NCI-H526 (cell line): ENCODE measurements around the gene TMEM101.
A peak's percentile ranks its signal among the peaks of the same experiment; 100 is the strongest.
"Not testable (repeated sequence)": the region's sequence is repeated elsewhere in the genome, so short reads cannot be mapped to it uniquely, and the experiment has no call there.

Experiments
- DNase-seq, 2 experiments: peaks; one replicate each; lab custom pipeline; 2025; lab: John Stamatoyannopoulos, UW

TMEM101 gene

GRCh38 chr17:44000141-44000860 lies 14.5 kb downstream of the TMEM101 start:
- no peak for DNase-seq

DNA sequence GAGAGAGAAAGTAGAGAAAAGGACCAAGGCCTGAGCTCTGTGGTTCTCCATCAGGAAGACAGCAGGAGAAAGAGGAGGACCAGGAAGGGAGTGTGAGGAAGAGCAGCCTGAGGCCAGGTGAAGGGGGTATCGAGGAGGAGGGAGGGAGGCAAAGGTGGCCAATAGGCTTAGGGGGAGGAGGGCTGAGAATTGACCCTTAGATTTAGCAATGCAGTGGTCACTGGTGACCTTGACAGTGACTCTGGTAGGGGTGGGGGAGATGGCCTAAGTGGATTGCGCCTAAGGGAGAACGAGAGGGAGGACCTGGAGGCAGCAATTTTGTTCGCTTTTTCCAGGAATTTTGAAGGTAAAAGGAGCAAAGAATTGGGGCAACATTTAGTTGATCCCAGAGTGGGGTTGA lies 15.7 kb downstream of the TMEM101 start:
- no peak for DNase-seq

- no peak for DNase-seq
Measured at GRCh38 chr17:43998552-43998951, 16.2 kb downstream of the TMEM101 start.

- not testable (repeated sequence) for DNase-seq
Measured at GRCh38 chr17:43997180-43997579, 17.6 kb downstream of the TMEM101 start.

DNA sequence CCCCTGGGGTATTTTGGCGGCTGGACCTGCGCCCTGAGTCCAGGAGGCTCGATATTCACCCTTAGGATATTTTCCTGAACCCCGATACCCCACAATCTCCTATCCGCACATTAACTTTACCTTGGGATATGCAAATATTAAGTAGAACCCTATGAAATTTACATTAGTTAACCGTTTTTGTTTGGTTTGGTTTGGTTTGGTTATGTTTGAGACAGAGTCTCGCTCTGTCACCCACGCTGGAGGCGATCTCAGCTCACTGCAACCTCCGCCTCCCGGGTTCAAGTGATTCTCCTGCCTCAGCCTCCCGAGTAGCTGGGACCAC lies 19.7 kb downstream of the TMEM101 start:
- no peak for DNase-seq

- peak; percentile 41 to 87 for DNase-seq
Measured at GRCh38 chr17:43994272-43995149, 20.3 kb downstream of the TMEM101 start.

DNA sequence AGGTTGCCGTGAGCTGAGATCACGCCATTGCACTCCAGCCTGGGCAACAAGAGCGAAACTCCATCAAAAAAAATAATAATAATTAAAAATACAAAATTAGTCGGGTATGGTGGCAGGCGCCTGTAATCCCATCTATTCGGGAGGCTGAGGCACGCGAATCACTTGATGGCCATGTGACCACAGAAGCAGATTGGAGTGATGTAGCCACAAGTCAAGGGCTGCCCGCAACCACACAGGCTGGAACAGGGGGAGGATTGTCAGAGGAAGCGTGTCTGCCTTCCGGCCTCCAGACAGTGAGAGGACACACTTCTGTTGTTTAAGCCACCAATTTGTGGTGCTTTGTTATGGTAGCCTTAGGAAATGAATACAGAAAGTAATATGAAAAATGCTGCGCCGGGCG lies 22.1 kb downstream of the TMEM101 start:
- no peak for DNase-seq

GRCh38 chr17:43988301-43988700 lies 26.5 kb downstream of the TMEM101 start:
- DNase-seq: no peak

- no peak for DNase-seq
Measured at GRCh38 chr17:43987131-43988021, 27.4 kb downstream of the TMEM101 start.

DNA sequence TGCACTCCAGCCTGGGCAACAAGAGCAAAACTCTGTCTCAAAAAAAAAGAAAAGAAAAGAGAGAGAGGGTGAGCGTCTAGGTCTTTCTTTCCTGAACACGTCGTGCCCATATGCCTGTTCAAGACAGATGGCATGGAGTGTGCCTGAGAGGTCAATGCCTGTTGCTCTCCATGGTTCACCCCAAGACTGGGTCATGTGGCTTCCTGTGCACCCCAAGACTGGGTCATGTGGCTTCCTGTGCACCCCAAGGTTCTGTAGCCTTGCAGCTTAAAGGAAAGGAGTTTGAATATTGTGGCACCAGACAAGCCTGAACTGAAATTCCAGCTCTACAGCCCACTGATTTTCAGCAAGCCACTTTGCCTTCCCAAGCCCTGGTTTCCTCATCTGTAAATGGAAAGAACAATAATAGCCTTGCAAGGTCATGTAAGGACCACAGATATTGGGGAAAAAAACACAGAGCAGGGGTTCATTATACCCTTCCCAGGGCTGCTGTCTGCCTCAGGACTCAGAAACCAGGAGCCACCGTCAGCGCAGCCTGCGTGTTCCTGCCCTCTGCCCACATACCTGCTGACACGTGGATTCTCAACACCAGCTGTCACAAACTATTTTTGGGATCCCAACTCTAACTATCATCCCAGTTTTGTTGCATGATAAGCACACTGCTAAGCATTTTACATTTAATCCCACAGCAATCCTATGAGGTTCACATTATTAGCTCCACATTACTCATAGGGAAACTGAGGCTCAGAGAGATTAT lies 28.4 kb downstream of the TMEM101 start:
- no peak for DNase-seq

- no peak for DNase-seq
Measured at GRCh38 chr17:43984521-43984920, 30.2 kb downstream of the TMEM101 start.

GRCh38 chr17:43983515-43984411 lies 31.0 kb downstream of the TMEM101 start:
- peak; percentile 20 to 53 for DNase-seq

DNA sequence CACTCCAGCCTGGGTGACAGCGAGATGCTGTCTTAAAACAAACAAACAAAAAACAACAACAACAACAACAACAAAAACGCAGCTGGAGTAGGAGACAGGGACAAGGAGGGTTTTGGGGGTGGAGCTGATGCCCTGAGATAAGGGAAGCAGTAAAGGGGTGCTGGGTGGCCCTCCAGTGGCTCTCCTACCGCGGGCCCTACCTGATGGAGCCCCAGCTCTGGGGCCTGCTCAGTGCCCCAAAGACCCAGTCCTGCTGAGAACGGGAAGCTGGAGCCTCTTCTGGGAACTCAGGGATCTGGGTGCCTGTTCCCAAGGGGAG lies 31.6 kb downstream of the TMEM101 start:
- DNase-seq: no peak

GRCh38 chr17:43982171-43982570 lies 32.6 kb downstream of the TMEM101 start:
- DNase-seq: no peak

- DNase-seq: no peak
Measured at GRCh38 chr17:43979671-43980070, 35.1 kb downstream of the TMEM101 start.

DNA sequence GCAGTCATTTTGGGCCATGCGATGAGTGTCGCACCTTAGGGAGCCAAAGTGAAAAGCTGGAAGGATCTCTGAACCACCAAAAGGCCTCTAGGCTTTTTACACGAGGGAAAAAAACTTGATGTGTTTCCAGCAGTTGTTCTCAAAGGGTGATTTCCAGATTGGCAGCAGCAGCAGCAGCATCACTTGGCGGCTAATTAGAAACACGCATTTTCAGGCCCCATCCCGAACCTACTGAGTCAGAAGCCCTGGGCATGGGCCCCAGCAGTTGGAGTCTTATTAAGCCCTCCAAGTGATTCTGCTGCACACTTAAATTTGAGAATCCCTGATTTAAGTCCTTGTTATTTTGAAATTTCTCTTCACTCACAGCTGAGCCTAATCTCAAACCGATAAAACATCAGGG lies 35.8 kb downstream of the TMEM101 start:
- DNase-seq: no peak

GRCh38 chr17:43978078-43978477 lies 36.7 kb downstream of the TMEM101 start:
- no peak for DNase-seq

GRCh38 chr17:43976963-43977837 lies 37.6 kb downstream of the TMEM101 start:
- DNase-seq: no peak

DNA sequence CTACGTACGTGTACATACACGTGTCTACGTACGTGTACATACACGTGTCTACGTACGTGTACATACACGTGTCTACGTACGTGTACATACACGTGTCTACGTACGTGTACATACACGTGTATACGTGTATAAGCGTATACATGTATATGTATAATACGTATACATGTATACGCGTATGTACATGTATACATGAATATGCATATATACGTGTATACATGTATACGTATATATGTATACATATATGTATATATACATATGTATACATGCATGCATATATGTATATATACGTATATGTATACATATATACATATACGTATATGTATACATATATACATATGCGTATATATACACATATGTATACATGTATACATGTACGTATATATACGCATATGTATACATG lies 38.9 kb downstream of the TMEM101 start:
- DNase-seq: no peak
